Measurements from ENCODE around the gene CELF4. TPM values are rescaled to one million over a fixed set of nuclear protein-coding genes. Genes with fewer than 3 reads are reported as not detected.
A peak's percentile ranks its signal among the peaks of the same experiment; 100 is the strongest.

Gene CELF4
- total and polyA plus RNA-seq, 4 donors = 0.24 to 3.0 (median 1.3) TPM

DNA sequence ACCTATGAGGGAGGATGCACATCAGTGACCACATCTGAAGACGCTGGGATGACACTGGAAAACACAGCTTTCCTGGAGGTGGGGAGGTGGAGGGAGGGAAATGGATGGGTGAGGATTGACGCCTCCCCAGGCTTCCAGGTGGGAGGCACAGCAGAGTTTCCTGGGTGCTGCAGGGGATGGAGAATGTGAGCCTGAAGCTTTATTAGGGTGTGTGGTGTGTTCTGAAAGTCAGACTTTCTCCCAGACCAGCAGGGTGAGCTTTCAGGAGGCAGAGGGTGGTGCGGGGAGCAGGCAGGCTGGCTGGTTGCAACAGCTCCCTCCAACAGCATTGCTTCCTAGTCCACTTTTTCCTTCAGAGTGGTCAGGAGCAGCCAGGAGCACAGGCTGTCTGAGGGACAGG lies 263.1 kb downstream of the CELF4 start:
- no peaks in the 10 kb centered on the region for H3K36me3 ChIP-seq (ENCODE audit: control insufficient read depth in 4 of 4, insufficient read depth in 4 of 4, low read length in 4 of 4)
- no peaks in the 10 kb centered on the region for H3K9me3 ChIP-seq (ENCODE audit: control insufficient read depth in 4 of 4, insufficient read depth in 3 of 4, low read length in 3 of 4)
- 80 to 82% methylated on average over 3 of the region's 3 CpGs for WGBS, 2 donors
- ATAC-seq (ENCODE audit: insufficient read depth, low FRiP score) (no peak), DNase-seq (no peak)
- no peak overlapping the region for H3K27ac ChIP-seq (ENCODE audit: low read depth in 1 of 2, low read length in 1 of 2)
- TF ChIP-seq, protein P1, sequence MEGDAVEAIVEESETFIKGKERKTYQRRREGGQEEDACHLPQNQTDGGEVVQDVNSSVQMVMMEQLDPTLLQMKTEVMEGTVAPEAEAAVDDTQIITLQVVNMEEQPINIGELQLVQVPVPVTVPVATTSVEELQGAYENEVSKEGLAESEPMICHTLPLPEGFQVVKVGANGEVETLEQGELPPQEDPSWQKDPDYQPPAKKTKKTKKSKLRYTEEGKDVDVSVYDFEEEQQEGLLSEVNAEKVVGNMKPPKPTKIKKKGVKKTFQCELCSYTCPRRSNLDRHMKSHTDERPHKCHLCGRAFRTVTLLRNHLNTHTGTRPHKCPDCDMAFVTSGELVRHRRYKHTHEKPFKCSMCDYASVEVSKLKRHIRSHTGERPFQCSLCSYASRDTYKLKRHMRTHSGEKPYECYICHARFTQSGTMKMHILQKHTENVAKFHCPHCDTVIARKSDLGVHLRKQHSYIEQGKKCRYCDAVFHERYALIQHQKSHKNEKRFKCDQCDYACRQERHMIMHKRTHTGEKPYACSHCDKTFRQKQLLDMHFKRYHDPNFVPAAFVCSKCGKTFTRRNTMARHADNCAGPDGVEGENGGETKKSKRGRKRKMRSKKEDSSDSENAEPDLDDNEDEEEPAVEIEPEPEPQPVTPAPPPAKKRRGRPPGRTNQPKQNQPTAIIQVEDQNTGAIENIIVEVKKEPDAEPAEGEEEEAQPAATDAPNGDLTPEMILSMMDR (IDR thresholded peaks at IDR 0.05; ENCODE audit: control extremely low read depth, extremely low read depth) = no peak
- no peak overlapping the region for H3K9ac ChIP-seq (ENCODE audit: insufficient read depth in 1 of 2, low read length in 2 of 2)
- H3K27me3 ChIP-seq (ENCODE audit: control insufficient read depth in 3 of 3, insufficient read depth in 3 of 3, low read length in 2 of 3) = no peaks in the 10 kb centered on the region
- H3K4me3 ChIP-seq = no peak overlapping the region
- peaks cover 0 to 40% (median 7%) of the 10 kb centered on the region in 5 donors for H3K4me1 ChIP-seq (ENCODE audit: control insufficient read depth in 5 of 5, insufficient read depth in 5 of 5, low read length in 5 of 5)

DNA sequence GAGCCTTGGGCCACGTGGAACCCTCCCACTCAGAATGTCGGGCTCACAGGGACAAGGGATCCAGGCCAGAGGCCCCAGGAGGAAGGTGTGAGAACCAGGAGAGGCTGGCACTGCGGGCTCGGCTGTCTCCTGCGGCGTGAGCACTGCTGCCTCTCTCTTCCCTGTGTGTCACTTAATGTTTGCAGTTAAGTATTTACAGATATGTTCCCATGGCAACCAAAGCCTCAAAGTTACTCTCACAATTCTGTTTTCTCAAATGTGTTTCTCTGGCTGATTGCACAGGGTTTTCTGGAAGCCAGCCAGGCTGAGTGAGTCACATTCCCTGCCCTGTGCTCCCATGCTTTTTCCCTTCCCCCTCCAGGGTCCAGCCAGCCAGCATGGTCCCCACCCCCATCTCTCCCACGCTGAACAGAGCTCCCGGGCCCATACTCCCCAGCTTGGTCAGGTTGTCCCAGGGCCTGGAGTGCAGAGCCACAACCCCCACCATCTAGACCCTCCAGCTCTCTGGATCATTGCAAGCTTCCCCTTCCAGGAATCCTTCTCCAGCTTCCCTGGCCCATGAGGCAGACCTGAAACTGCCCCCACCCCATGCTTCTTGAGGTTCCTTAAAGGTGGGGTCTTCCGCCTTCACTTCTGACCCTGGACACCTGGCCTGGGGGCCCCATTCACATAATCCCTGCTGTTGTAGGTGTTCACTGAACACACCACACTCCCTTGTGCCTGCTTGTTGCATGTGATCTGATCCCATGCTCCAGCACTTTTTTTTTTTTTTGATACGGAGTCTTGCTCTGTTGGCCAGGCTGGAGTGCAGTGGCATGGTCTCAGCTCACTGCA lies 265.9 kb downstream of the CELF4 start:
- Histone ChIP-seq H3K9ac (ENCODE audit: insufficient read depth in 1 of 2, low read length in 2 of 2) (peak overlapping the region in 1 of 2 donors; percentile 40), H3K27me3 (ENCODE audit: control insufficient read depth in 3 of 3, insufficient read depth in 3 of 3, low read length in 2 of 3) (no peaks in the 10 kb centered on the region), H3K9me3 (ENCODE audit: control insufficient read depth in 4 of 4, insufficient read depth in 3 of 4, low read length in 3 of 4) (no peaks in the 10 kb centered on the region), H3K4me3 (no peak overlapping the region), H3K4me1 (ENCODE audit: control insufficient read depth in 5 of 5, insufficient read depth in 5 of 5, low read length in 5 of 5) (peaks cover 0 to 34% (median 7%) of the 10 kb centered on the region in 5 donors), H3K27ac (ENCODE audit: low read depth in 1 of 2, low read length in 1 of 2) (no peak overlapping the region), H3K36me3 (ENCODE audit: control insufficient read depth in 4 of 4, insufficient read depth in 4 of 4, low read length in 4 of 4) (no peaks in the 10 kb centered on the region)
- TF ChIP-seq, protein P1 (IDR thresholded peaks at IDR 0.05; ENCODE audit: control extremely low read depth, extremely low read depth) = no peak
- WGBS, 2 donors = 30 to 58% methylated on average over 10 of the region's 10 CpGs
- peak; percentile 98 to 100 (median 99) for DNase-seq
- ATAC-seq (ENCODE audit: insufficient read depth, low FRiP score) = peak; percentile 69

DNA sequence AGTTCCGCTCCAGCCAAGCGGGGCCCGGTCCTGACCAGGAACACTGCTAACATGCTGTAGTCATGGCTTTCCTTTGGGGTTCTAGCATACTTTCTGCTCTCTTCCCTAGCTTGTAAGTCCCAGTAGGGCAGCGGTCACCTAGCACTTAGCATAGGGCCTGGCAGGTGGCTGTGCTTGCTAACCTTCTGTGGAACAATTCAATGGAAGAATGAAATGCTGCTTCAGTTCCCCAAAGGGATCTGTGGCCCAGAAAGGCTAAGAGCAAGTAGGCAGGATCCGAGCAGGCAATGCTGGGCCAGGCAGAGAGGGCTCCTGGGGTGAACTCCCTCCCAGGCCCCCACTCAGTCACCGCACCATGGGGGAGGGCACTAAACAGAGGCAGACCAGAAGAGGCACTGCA lies 266.8 kb downstream of the CELF4 start:
- 91 to 97% methylated on average over 6 of the region's 6 CpGs for WGBS, 2 donors
- TF ChIP-seq, protein P1 (IDR thresholded peaks at IDR 0.05; ENCODE audit: control extremely low read depth, extremely low read depth) = no peak
- Histone ChIP-seq H3K36me3 (ENCODE audit: control insufficient read depth in 4 of 4, insufficient read depth in 4 of 4, low read length in 4 of 4) (no peaks in the 10 kb centered on the region), H3K9me3 (ENCODE audit: control insufficient read depth in 4 of 4, insufficient read depth in 3 of 4, low read length in 3 of 4) (no peaks in the 10 kb centered on the region), H3K27ac (ENCODE audit: low read depth in 1 of 2, low read length in 1 of 2) (no peak overlapping the region), H3K27me3 (ENCODE audit: control insufficient read depth in 3 of 3, insufficient read depth in 3 of 3, low read length in 2 of 3) (no peaks in the 10 kb centered on the region), H3K4me1 (ENCODE audit: control insufficient read depth in 5 of 5, insufficient read depth in 5 of 5, low read length in 5 of 5) (peaks cover 0 to 34% (median 7%) of the 10 kb centered on the region in 5 donors), H3K9ac (ENCODE audit: insufficient read depth in 1 of 2, low read length in 2 of 2) (peak overlapping the region in 1 of 2 donors; percentile 29), H3K4me3 (no peak overlapping the region)
- DNase-seq (peak in 1 of 3 donors; percentile 20), ATAC-seq (ENCODE audit: insufficient read depth, low FRiP score) (no peak)
